GM21360 (cell line): ENCODE results near the gene SARS1.
"Not testable (repeated sequence)": the region's sequence is repeated elsewhere in the genome, so short reads cannot be mapped to it uniquely, and the experiment has no call there.

Experiments
- ATAC-seq: cut with Tn5 transposase; IDR thresholded peaks from one replicate; pipeline ENCODE4 v1.9.1; 2021; ENCODE audit warnings: mild to moderate bottlenecking, moderate library complexity; ENCODE audit not compliant: unreplicated experiment

The SARS1 gene

GRCh38 chr1:109272831-109273547, 59.3 kb downstream of the SARS1 start:
- no peak for ATAC-seq

- ATAC-seq: no peak
Measured at GRCh38 chr1:109273570-109274288, 60.0 kb downstream of the SARS1 start.

- ATAC-seq: no peak
Measured at GRCh38 chr1:109274533-109275476, 61.1 kb downstream of the SARS1 start.

- ATAC-seq: no peak
Measured at GRCh38 chr1:109275706-109276345, 62.1 kb downstream of the SARS1 start.

GRCh38 chr1:109277434-109278204, 63.9 kb downstream of the SARS1 start:
- ATAC-seq: peak; percentile 55

- no peak for ATAC-seq
Measured at GRCh38 chr1:109279615-109280278, 66.0 kb downstream of the SARS1 start.

GRCh38 chr1:109280862-109281261, 67.1 kb downstream of the SARS1 start:
- no peak for ATAC-seq

- no peak for ATAC-seq
Measured at GRCh38 chr1:109281680-109282496, 68.2 kb downstream of the SARS1 start.

- ATAC-seq: no peak
Measured at GRCh38 chr1:109282497-109282951, 68.8 kb downstream of the SARS1 start.

- ATAC-seq: peak; percentile 93
Measured at GRCh38 chr1:109282952-109283747, 69.4 kb downstream of the SARS1 start, which contains the start of gene PSRC1. PSRC1 (minus strand) TSS chr1:109283145.

GRCh38 chr1:109283748-109284600, 70.3 kb downstream of the SARS1 start:
- peak; percentile 17 for ATAC-seq

- ATAC-seq: not testable (repeated sequence)
Measured at GRCh38 chr1:109286762-109287161, 73.0 kb downstream of the SARS1 start.
